ENCODE data around the gene CENPS.
"Not testable (repeated sequence)": the region's sequence is repeated elsewhere in the genome, so short reads cannot be mapped to it uniquely, and the experiment has no call there.

Gene CENPS

GRCh38 chr1:10456661-10457060 is 26.4 kb downstream of the CENPS start:
- no peak overlapping the region for H3K4me3 ChIP-seq (ENCODE audit: low read depth, low read length)
- TF ChIP-seq POLR2A (IDR thresholded peaks at IDR 0.05; ENCODE audit: extremely low read depth, insufficient read length) (no peak), MAX (IDR thresholded peaks at IDR 0.05; ENCODE audit: low read depth, low read length) (no peak), MYC (IDR thresholded peaks at IDR 0.05; ENCODE audit: low read depth, low read length) (no peak), CTCF (IDR thresholded peaks at IDR 0.05; ENCODE audit: low read depth, low read length) (no peak)
- no peak for DNase-seq (ENCODE audit: low read depth)

- DNase-seq (ENCODE audit: low read depth); H3K4me3 ChIP-seq (ENCODE audit: low read depth, low read length): not testable (repeated sequence)
These were observed 27.2 kb downstream of the CENPS start for GRCh38 chr1:10457462-10457861.

- no peak overlapping the region for H3K4me3 ChIP-seq (ENCODE audit: low read depth, low read length)
- no peak for DNase-seq (ENCODE audit: low read depth)
- TF ChIP-seq MAX (IDR thresholded peaks at IDR 0.05; ENCODE audit: low read depth, low read length): no peak
- no peak for TF ChIP-seq POLR2A (IDR thresholded peaks at IDR 0.05; ENCODE audit: extremely low read depth, insufficient read length)
- no peak for TF ChIP-seq MYC (IDR thresholded peaks at IDR 0.05; ENCODE audit: low read depth, low read length)
- TF ChIP-seq CTCF (IDR thresholded peaks at IDR 0.05; ENCODE audit: low read depth, low read length): no peak
These were observed 27.6 kb downstream of the CENPS start for GRCh38 chr1:10457875-10458274.

GRCh38 chr1:10459184-10459583 is 29.0 kb downstream of the CENPS start:
- DNase-seq (ENCODE audit: low read depth): peak; percentile 92
- TF ChIP-seq MYC (IDR thresholded peaks at IDR 0.05; ENCODE audit: low read depth, low read length): no peak
- TF ChIP-seq POLR2A (IDR thresholded peaks at IDR 0.05; ENCODE audit: extremely low read depth, insufficient read length): no peak
- TF ChIP-seq CTCF (IDR thresholded peaks at IDR 0.05; ENCODE audit: low read depth, low read length): no peak
- TF ChIP-seq MAX (IDR thresholded peaks at IDR 0.05; ENCODE audit: low read depth, low read length): no peak
- H3K4me3 ChIP-seq (ENCODE audit: low read depth, low read length): no peak overlapping the region

- TF ChIP-seq MAX (IDR thresholded peaks at IDR 0.05; ENCODE audit: low read depth, low read length) (no peak), MYC (IDR thresholded peaks at IDR 0.05; ENCODE audit: low read depth, low read length) (no peak), POLR2A (IDR thresholded peaks at IDR 0.05; ENCODE audit: extremely low read depth, insufficient read length) (no peak), CTCF (IDR thresholded peaks at IDR 0.05; ENCODE audit: low read depth, low read length) (no peak)
- H3K4me3 ChIP-seq (ENCODE audit: low read depth, low read length): no peak overlapping the region
- DNase-seq (ENCODE audit: low read depth): no peak
These were observed 36.8 kb downstream of the CENPS start for GRCh38 chr1:10467078-10467477.

GRCh38 chr1:10470043-10470442 is 39.8 kb downstream of the CENPS start:
- no peak for TF ChIP-seq CTCF (IDR thresholded peaks at IDR 0.05; ENCODE audit: low read depth, low read length)
- TF ChIP-seq MAX (IDR thresholded peaks at IDR 0.05; ENCODE audit: low read depth, low read length): no peak
- no peak for TF ChIP-seq MYC (IDR thresholded peaks at IDR 0.05; ENCODE audit: low read depth, low read length)
- TF ChIP-seq POLR2A (IDR thresholded peaks at IDR 0.05; ENCODE audit: extremely low read depth, insufficient read length): no peak
- no peak for DNase-seq (ENCODE audit: low read depth)
- no peak overlapping the region for H3K4me3 ChIP-seq (ENCODE audit: low read depth, low read length)

All from NB4 (cell line).